ENCODE results near the gene TMEM135.

GRCh38 chr11:87356428-87356827, 318.7 kb downstream of the TMEM135 start:
- TF ChIP-seq CTCF (IDR thresholded peaks at IDR 0.05) (no peak), POLR2AphosphoS5 (IDR thresholded peaks at IDR 0.05; ENCODE audit: low read depth, low read length) (no peak), REST (IDR thresholded peaks at IDR 0.05; ENCODE audit: insufficient read depth in 1 of 2, low read depth in 2 of 2, low read length in 1 of 2) (no peak), SIN3A (IDR thresholded peaks at IDR 0.05; ENCODE audit: borderline replicate concordance, insufficient read depth, low read depth, low read length) (no peak)
